Measurements from ENCODE around the gene TYW5.
"Not testable (repeated sequence)": the region's sequence is repeated elsewhere in the genome, so short reads cannot be mapped to it uniquely, and the experiment has no call there.

The TYW5 gene

GRCh38 chr2:199922856-199923255 is 32.4 kb downstream of the TYW5 start:
- DNase-seq (ENCODE audit: low read depth in 2 of 2, low spot score in 1 of 2) = no peak

DNA sequence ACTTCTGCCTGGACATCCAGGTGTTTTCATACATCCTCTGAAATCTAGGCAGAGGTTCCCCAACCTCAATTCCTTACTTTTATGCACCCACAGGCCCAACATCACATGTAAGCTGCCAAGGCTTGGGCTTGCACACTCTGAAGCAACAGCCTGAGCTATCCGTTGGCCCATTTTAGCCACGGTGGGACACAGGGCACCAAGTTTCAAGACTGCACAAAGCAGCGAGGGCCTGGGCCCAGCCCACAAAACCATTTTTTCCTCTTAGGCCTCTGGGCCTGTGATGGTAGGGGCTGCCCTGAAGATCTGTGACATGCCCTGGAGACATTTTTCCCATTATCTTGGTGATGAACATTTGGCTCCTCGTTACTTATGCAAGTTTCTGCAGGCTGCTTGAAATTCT is 38.3 kb downstream of the TYW5 start:
- DNase-seq (ENCODE audit: low read depth in 2 of 2, low spot score in 1 of 2) = no peak

GRCh38 chr2:199914372-199914958 is 40.8 kb downstream of the TYW5 start:
- DNase-seq (ENCODE audit: low read depth in 2 of 2, low spot score in 1 of 2) = no peak

GRCh38 chr2:199912553-199913114 is 42.7 kb downstream of the TYW5 start:
- not testable (repeated sequence) for DNase-seq (ENCODE audit: low read depth in 2 of 2, low spot score in 1 of 2)

DNA sequence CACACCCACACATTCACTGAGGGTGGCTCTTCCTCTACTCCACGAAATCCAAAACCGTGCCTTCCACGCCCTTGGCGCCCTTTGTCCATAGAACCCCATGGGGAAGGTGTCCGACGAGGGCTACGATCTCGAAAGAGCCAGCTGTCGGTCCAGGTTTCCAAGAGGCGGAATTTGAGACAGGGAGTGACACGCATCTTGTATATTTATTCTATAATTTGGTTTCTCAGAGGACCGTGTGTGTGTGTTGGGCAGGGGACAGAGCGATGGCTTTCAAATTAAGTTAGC is 43.5 kb downstream of the TYW5 start:
- DNase-seq (ENCODE audit: low read depth in 2 of 2, low spot score in 1 of 2) = no peak

DNA sequence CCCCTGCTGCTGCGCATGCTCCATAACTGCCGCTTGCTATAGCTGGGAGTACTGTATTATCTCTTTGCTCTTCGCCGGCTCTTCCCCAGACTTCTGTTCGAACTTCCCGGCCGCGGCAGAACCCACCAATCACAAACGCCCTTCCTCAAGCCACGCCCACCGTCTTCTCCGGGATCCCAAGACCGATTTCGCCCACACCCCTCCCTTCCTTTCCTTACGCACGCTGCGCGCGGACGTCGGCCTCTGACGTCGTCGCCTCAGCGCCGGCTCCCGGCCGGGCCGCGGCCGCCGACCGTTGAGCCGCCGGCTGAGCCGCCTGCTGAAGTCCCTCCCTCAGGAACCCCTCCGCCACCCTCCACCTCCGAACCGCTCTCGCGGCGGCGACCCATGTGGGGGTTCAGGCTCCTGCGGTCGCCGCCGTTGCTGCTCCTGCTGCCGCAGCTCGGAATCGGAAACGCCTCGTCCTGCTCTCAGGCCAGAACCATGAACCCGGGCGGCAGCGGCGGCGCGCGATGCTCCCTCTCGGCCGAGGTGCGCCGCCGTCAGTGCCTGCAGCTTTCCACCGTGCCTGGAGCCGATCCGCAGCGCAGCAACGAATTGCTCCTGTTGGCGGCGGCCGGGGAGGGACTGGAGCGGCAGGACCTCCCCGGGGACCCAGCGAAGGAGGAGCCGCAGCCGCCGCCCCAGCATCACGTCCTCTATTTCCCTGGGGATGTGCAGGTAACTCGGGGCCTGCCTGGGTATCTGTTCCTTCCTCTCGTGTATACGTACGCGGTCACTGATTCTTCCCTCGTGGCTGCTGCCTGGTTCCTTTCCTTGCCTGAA is 44.0 kb downstream of the TYW5 start, which contains the start of gene C2orf69:
Gene C2orf69 (plus strand): TSS at position 242 of the 825 bp plus-strand sequence. CDS start 146 bp downstream, at position 388.
- peak; percentile 79 to 84 for DNase-seq (ENCODE audit: low read depth in 2 of 2, low spot score in 1 of 2)

GRCh38 chr2:199910338-199911051 is 44.8 kb downstream of the TYW5 start:
- no peak for DNase-seq (ENCODE audit: low read depth in 2 of 2, low spot score in 1 of 2)

DNA sequence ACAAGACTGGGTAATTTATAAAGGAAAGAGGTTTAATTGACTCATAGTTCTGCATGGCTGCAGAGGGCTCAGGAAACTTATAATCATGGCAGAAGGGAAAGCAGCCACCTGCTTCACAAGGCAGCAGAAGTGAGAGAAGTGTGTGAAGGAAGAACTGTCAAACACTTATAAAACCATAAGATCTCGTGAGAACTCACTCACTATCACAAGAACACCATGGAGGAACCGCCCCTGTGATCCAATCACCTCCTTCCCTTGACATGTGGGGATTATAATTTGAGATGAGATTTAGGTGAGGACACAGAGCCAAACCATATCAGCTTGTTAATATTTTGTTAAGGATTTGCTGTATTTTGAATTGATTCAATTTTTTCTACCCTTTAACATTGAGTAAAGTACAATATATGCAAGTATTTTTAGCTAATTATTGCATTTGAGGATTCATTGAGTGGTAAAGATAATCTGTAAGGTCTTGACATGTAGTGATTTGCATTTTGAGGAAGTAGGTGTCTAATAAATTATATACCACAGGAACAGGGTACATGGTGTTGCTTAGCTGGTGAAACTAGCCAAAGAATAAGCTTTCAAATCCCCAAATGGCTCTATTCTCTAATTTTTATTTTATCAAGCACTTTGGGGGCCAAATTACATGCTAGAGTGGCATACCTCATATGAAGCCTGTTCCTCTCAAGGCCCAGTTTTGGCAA is 48.1 kb downstream of the TYW5 start:
- no peak for DNase-seq (ENCODE audit: low read depth in 2 of 2, low spot score in 1 of 2)

- DNase-seq (ENCODE audit: low read depth in 2 of 2, low spot score in 1 of 2) = no peak
Observed at GRCh38 chr2:199903111-199903510, 52.2 kb downstream of the TYW5 start.

GRCh38 chr2:199902486-199903110 is 52.7 kb downstream of the TYW5 start:
- no peak for DNase-seq (ENCODE audit: low read depth in 2 of 2, low spot score in 1 of 2)

- no peak for DNase-seq (ENCODE audit: low read depth in 2 of 2, low spot score in 1 of 2)
Observed at GRCh38 chr2:199901942-199902341, 53.3 kb downstream of the TYW5 start.

- no peak for DNase-seq (ENCODE audit: low read depth in 2 of 2, low spot score in 1 of 2)
Observed at GRCh38 chr2:199896617-199897016, 58.7 kb downstream of the TYW5 start.

DNA sequence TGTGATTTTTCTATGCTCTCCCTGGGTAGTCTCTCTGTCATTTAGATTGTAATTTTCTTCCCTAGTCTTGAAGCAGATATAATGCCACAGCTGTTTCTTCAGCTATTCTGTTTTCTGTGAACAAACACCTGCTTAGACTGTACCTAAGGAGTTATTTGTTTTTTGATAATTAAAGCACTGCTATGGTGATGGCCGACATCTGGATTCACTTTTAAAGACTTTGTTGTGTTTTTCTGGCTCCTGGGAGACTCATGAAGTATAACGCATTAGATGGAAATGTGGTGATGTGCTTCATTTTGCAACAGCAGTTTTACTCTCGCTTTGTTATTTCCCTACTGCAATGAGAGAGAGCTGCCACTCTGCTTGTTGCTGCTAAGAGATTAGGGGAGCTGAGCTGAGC is 59.9 kb downstream of the TYW5 start:
- DNase-seq (ENCODE audit: low read depth in 2 of 2, low spot score in 1 of 2) = no peak

GRCh38 chr2:199883474-199884212 is 71.6 kb downstream of the TYW5 start:
- DNase-seq (ENCODE audit: low read depth in 2 of 2, low spot score in 1 of 2) = no peak

- DNase-seq (ENCODE audit: low read depth in 2 of 2, low spot score in 1 of 2) = no peak
Observed at GRCh38 chr2:199882667-199883066, 72.6 kb downstream of the TYW5 start.
